Brain pericyte (primary cell): Measurements from ENCODE around the gene FBL.

Experiments
- DNase-seq: peaks from one replicate; pipeline ENCODE4 v3.0.0-alpha.2; 2012; ENCODE audit warnings: low read depth, low spot score

FBL gene

DNA sequence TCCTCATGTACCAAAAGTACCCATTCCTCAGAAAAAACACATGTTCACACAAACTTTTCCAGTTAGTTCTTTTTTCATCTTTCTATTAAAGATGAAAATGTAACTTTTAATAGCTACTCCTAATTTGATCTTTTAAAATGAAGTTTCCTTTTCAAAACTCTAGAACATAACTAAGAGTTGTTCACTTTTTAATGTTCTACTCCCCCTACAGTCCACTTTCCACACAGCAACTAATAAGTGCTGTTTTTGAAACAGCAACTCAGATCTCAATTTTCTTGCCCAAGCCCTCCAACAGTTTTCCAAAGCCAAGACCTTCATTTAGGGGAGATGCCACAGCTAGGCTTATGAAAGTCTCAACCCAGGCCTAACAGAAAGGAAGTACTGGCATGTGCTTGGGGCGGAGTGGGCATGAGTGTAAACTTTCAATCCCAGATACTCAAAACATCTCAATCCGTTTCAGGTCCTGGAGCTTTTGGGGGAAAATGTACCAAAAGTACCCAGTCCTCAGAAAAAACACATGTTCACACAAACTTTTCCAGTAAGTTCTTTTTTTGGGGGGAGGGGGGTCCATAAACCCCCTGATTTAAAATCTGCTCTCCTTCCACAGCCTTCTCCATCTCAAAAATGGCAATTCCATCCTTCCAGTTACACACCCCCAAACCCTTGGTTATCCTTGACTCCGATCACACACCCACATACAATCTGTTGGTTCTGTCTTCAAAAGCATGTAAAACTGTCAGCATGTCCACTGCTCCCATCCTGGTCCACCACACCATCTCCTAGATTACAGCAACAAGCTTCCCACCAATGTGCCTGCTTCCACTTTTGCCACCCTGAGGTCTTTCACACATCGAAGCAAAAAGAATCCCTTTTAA, 2.0 kb downstream of the FBL start:
- no peak for DNase-seq

GRCh38 chr19:39842693-39843435, 3.3 kb downstream of the FBL start:
- DNase-seq = no peak

DNA sequence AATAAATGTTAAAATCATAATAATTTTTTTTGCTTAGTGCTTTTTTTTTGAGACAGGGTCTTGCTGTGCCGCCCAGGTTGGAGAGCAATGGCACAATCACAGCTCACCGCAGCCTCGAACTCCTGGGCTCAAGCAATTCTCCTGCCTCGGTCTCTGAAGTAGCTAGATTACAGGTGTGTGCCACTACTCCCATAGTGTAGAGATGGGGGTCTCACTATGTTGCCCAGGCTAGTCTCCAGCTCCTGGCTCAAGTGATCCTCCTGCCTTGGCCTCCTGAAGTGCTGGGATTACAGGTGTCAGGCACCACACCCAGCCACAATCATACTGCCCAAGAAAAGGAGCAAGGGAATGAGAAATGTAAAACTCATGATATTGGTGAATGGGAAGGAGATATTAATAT, 5.1 kb downstream of the FBL start:
- no peak for DNase-seq

DNA sequence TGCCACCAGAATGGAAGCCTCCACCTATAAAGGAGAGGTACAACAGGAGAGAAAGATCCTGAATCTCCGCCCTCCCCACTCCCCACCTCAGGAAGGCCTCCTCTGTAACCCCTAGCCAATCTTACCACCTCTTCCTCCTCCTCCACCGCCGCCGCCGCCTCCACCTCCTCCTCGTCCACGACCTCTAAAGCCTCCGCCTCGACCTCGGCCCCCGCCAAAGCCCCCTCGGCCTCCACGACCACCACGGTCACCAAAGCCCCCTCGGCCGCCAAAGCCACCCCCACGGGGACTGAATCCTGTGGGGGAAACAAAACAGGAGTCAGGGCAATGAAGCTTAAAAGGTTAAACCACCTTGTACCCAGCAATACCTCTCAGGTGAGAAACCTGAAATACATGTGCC, 5.7 kb downstream of the FBL start:
- DNase-seq = no peak

- no peak for DNase-seq
These were observed 6.4 kb downstream of the FBL start for GRCh38 chr19:39839678-39840327.

DNA sequence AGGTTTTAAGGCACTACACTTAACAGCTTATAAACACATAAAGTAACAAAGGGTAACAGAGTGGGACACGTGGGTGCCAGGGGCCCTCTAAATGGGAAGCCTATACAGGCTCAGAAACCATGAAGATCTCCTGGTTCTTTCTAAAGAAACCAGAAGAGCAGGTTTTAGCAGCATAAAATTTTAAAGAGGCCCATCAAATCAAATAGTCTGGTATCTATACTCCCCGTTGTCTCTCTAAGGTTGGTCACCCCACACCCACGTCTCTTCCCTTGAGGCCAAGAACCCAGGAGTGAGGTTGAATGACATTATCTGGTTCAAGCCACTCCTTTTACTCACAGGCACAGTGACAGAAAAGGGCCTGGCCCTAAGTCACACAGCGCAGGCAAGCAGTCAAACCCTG, 7.6 kb downstream of the FBL start:
- no peak for DNase-seq

- no peak for DNase-seq
These were observed 8.2 kb downstream of the FBL start for GRCh38 chr19:39837978-39838377.

DNA sequence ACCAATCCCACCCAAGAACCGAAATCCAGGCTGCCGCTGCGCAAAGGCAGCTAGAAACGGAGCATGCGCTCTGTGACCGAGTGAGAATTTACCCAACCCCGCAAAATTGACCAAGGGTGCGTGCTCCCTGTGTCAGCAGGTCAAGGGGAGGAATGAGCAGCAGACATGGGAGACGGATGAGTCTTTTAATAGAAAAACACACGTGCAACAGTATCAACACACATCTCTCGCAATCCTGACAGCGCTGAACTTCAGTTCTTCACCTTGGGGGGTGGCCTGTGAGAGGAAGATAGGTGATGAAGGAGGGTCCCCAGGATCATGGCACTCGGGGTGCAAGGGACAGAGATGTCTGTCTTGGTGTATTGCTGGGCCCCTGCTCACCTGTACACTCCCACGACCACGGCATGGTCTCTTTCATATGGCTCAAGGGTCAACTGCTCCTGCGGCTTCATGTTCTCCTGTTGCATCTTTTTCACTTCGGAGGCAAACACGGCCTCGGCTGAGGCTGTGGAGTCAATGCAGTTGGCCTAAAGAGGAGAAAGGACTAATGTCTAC, 11.8 kb downstream of the FBL start:
- no peak for DNase-seq

DNA sequence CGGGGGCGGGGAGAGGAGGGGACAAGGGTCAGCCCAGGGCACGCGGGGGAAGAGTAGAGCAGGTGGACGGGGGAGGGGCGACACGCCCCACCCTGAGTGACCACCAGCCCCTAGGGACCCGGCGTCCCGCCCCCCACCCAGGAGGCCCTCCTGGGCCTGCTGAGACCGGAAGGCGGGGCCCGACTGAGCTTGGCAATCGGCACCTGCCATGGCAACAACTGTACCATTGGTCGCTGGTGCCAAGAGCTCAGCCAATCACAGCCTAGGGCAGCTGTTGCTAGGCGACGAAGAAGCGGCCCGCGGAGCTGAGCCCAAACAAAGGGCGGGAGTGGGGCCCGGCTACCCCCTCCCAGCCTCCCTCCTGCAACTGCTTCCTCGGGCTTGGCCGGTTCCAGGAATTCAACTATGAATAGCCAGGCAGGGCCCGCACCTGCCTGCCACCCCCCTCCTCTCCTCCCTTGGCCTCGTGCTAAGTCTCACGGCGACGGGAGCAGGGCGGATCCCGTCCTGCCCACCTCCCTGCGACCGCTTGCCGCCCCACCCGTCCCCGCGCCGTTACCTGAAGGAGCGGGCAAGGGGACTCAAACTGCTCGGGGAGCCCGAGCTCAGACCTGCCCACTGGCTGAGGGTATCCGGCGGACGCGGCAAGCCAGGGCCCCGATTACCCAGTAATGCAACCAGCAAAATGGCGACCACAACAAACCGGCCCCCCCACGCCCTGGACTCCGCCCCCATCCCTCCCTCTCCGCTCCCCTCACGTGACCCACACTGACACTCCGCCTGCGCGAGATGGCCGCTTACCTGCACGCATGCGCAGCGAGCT, 12.5 kb downstream of the FBL start, which contains the start of gene DYRK1B:
Gene DYRK1B, minus strand, starts transcription at position 699 of the 823 bp plus-strand sequence. CDS start 2,295 bp downstream, outside the sequence.
- DNase-seq = peak; percentile 94

DNA sequence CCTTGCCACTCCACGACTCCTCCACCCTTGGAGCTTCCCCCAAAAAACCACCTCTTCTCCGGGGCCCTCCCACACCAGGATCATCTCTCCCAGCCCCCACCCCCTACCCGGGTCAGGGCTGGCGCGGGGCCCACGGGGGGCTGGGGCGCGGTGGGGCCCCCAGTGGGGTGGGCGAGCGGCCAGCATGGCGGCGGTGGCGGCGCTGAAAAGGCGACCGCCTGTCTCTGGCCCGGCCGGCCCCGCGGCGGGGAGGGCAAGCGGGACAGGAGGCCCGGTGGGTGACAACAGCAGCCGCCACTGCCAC, 13.1 kb downstream of the FBL start:
- DNase-seq = no peak

DNA sequence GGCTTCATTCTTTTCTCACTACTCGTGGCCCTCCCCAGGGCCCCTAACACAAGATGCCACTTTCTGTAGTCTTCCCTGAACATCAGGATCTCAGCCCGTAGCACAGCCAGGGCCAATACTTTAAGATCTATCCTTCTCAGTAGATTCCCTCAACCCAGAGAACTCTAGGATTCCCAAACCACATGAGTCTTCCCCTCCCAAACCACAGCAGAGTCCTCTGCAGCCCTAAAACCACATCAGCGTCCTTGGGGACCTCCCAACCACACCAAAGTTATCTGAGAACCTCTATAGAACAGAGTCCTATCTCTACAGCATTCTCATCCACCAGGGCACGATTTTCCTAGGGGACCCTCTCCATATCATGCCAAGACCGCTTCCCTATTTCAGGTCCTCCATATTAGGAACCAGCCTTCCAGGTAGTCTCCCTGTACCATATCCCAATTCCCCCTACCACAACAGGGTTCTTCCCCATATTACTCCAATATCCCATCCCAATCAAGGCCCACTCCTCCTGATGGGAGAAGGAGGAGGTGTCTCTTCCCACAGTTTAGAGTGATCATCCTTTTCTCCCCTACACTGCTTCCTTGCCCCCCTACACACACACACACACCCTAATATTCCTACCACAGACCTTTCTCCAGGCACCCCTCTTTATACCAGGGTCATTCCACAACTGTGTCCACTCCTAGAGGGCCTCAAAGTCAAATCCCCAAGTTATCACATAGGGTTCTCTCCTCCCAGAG, 13.7 kb downstream of the FBL start:
- no peak for DNase-seq

DNA sequence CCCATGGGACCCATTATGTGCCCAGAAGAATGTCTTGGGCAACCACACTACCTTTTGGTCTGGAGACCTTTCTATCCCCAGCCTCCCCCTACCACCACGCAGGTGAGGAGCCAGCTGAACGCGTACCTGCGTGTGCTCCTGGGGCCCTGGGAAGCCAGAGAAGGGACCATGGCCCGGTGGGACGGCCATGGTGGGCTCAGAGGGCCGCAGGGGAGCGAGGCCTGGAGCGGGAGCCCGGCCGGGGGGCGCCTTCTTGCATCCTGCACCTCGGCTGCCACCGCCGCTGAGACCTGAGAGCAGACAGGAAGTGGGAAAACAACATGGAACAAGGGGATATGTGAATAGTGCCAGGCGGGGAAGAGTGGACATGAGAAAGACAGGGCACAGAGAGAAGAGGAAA, 14.5 kb downstream of the FBL start:
- no peak for DNase-seq

DNA sequence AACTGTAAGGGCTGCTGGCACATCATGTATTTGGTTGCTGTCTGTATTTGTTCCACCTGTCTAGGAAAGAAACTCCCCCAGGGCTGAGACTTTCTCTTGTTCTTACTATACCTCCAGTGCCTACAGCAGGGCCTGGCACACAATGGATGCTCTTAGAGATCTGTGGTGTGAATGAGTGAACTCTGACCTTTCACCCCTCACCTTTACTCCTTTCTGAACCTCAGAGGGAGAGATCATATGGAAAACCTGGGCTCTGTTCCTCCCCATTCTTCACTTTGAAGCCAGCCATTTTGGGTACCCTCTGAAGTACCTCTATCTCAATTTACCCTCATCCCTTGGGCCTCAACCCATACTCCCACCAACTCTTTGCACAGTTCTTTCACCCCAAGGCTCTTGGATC, 15.3 kb downstream of the FBL start:
- no peak for DNase-seq

GRCh38 chr19:39830406-39830805, 15.8 kb downstream of the FBL start:
- no peak for DNase-seq

GRCh38 chr19:39829702-39830275, 16.4 kb downstream of the FBL start:
- DNase-seq = no peak

DNA sequence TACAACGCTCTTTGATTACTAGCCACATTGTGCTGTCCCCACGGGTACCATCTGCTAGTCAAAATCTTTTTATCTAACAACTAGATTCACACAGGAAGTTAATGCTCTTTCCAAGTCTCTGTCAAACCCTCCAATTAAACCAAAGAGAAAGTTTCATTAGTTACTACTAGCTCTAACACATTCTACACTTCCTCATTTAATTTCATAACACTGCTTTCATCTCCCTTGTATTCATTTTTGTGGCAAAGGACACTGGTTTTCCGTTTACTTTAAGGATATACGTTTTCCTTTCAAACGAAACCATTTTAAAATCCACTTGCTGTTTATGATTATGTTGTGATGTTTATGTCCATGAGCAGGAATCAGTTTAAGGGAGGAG, 17.5 kb downstream of the FBL start:
- no peak for DNase-seq

DNA sequence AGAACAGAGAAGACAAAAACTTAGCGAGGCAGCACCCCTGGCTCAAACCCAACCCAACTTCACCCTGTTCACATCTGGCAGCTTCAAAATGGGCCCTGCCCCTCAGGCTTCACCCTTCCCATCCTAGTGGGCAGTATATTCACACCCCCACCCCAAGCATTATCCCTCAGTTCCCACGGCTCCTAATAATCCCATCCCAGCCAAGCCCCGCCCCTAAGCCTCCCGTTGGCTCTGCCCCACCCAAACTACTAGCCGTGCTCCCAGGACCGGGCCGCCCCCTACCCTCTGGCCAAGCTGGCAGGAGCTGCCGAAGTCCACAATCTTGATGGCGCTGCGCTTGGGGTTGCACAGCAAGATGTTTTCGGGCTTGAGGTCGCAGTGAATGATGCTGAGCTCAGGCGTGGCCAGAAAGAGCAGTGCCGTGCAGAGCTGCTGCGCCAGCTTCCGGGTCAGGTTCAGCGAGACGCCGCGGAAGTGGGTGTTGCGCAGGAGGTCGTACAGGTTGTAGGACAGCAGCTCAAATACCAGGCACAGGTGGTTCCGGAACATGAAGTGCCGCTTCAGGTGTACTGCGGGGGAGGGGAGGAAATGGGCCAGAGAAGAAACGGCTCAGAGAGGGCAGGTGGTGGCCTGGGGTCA, 18.0 kb downstream of the FBL start:
- DNase-seq = no peak

DNA sequence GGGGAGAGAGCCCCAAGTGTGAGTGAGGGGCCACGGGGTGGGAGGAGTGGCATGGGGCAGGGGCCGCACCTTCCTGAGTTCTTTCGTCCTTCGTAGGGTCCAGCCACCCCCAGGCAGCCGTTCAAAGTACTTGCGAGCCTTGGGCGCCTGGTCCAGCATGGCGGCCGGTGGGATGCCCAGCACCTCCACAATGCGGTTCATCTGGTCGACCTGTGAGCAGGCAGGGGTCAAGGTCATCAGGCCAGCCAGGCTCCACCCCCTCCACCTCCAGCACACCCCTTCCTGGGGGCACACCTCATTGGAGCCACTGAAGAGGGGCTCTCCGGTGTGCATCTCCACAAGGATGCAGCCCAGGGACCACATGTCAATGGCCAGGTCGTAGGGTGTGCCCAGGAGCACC, 19.0 kb downstream of the FBL start:
- DNase-seq = no peak

DNA sequence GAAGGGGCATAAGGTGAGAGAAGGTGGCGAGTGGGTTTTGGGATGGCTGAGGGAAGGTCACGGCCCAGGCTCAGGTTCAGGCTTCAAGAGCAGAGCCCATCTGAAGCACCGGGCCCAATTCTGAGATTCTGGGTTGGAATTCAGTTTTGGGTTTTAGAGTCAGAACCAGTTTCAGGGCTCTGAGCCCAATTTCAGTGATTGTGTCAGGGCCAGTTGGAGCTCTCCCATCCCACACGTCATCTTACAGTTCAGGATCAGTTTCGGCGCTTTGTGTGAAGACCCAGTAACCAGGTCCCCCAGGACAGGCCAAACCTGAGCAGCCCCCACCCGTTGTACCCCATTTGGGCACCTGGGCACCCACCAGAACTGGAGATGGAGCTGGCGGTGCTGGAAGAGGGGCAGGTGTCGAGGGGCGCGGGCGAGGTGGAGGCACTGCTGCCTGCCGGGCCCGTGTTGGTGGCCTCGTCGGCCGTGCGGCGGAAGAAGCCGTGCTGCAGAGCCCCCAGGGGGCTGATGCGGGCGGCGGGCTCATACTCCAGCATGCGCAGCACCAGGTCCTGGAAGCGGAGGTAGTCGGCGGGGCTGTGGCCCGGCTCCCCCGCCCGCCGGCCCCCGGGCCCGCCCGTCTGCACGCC, 19.8 kb downstream of the FBL start:
- DNase-seq = no peak
